HG02938 (cell line): Measurements from ENCODE around the gene DACT3.

ENCODE experiments used
- ATAC-seq: cut with Tn5 transposase; IDR thresholded peaks from one replicate; pipeline ENCODE4 v1.9.1; 2021; ENCODE audit warnings: mild to moderate bottlenecking, moderate library complexity; ENCODE audit not compliant: unreplicated experiment

The DACT3 gene

DNA sequence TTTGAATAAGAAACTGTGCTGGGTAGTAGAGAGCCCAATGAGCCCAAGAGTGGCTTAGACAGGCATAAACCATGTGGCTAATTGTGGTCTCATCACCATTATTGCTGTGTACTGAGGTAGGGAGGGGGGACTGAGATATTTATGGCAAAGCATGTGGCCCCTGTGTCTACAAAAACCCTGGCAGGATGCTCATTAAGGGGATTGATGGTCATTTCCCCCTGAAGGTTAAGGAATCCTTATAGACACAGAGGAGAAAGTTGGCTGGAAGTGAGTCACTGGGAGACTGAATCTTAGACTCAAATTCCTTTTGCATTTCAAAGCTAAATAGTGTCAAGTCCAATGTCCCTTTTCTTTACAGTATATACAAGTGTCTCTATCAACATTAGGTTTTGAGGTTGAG is 9.8 kb upstream of the DACT3 start:
- no peak for ATAC-seq

DNA sequence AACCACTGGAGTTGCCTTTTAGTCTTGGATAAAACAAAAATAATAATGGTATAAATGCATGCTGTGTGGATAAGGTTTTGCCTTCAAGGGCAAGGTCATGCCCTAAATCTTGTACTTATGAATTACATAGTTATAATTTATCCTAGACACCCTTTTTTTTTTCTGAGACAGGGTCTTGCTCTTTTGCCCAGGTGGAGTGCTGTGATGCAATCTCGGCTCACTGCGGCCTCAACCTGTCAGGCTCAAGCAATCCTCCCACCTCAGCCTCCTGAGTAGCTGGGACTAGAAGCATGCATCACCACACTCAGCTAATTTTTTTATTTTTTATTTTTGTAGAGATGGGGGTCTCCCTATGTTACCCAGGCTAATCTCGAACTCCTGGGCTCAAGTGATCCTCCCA is 7.7 kb upstream of the DACT3 start:
- no peak for ATAC-seq

DNA sequence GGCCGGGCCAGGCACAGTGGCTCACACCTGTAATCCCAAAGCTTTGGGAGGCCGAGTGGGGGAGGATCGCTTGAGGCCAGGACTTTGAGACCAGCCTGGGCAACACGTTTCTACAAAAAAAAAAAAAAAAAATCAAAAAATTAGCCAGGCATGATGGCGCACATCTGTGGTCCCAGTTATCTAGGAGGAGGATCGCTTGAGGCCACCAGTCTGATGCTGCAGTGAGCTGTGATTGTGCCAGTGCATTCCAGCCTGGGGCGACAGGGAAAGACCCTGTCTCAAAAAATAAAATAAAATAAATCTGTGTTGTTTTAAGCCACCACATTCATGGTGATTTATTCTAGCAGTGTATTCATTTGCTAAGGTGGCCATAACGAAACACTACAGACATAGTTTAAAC is 4.1 kb upstream of the DACT3 start:
- no peak for ATAC-seq

DNA sequence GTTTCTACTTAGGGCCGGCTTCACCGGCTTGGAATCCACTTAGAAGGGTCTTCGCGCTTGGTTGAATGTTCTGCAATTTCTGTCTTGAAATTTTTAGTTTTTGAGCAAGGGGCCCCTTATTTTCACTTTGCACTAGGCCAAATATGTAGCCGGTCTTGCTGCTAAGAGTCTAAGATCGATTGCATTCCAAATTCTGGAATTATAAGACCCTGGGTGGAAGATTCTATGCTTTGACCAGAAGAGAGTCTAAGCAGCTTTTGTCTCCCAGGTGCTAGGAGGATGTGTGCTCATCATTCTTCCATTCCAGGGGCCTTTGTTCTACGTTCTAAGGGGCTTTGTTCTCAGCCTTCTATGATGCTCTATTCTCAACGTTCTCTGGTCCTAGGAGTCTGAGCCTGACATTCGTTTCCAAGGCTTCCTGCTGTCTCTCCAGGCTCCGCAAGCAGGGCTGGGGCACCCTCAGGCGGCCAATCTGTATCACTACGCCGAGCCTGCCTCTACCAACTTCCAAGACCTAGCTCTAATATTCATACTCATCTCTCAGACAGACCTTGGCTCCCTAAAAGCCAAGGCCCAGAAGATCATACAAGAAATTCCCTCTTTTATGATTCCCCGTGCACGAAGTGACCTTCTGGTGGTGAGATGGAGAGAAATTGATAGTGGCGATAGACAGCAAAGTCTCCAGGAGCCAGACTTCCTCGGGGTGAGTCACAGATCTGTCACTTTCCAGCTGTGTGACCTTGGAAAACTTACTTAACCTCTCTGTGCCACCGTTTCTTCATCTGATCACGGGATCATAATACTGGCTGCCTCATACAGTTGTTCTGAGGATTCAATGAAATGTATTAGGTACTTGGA is 982 bp upstream of the DACT3 start:
- ATAC-seq = no peak

DNA sequence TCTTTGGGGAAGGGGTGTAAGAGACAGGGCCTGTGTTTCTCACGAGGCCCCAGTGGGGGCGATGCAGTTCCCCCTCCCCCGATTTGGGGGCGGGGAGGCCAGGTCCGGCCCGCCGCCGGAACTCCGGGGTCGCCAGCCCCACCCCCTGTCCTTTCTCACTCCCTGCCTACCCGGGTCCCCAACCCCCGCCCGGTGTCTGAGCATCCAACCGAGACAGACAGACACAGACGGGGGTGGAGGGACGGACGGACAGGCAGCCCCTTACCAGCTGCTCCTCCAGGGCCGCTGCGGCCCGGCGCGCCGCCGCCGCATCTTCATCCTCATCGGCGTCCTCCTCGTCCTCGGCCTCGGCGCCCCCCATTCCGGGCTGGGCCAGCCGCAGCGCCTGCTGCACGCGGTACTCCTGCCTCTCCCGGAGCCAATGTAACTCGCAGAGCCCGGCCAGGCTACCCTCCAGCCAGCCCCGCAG is 397 bp downstream of the DACT3 start:
- ATAC-seq = no peak

DNA sequence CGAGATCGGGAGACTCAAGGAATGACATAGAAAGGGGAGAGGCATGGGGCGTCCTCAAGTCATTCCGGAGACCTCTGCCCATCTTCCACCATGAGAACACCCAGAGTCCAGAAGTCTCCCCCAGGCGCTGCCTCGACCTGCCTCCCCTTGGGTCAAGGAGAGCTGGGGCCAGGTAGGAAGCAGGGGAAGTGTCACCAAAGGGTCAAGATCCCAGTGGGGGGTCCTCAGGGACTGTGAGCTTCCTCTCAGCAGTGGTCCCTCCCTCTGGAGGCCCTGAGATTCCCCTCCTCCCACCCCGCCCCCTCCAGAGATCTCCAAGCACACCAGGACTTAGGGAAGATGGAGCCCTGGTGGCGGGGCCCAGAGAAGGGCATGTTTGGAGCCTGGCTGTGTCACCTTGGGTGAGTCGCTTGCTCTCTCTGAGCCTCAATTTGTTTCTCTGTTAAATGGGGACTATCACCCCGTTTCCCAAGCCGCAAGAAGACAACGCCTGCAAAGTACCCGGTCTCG is 919 bp downstream of the DACT3 start:
- ATAC-seq = no peak

DNA sequence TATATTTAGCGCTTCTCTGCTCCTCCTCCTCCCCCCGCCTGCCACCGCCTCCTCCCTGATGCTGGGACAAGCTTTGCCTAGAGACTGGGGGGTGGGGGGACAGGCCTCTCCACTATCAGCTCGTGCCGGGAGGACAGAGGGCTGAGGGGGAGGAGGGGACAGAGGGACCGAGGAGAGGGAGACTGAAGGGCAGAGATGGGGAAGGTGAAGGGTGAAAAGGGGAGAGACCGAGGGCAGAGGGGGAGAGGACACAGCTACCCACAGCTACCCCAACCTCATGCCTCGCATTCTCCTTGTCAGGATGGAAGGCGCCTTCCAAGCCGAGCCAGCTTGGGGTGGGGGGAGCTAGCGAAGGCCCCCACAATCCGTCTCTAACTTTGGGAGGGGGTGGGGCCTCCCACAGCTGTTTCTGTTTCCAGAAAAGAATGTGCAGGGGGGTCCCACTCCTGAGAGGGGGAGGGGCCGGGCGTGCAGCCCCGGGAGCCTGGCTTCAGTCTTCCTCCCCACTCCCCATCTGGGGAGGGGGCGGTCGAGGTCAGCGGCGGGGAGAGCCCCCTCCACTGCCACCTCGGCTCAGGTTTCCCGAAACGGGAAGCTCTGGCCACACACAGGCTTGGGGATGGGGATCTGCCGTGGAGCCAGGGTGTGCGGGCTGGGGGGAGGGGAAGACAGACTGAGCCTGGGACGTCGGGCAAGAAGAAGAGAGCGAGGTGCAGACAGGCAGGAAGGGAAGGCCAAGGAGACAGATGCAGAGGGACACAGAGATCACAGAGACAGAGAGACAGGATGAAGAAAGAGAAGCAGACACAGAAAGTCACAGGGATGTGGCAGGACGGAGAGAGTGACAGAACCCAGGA is 1.6 kb downstream of the DACT3 start:
- no peak for ATAC-seq

DNA sequence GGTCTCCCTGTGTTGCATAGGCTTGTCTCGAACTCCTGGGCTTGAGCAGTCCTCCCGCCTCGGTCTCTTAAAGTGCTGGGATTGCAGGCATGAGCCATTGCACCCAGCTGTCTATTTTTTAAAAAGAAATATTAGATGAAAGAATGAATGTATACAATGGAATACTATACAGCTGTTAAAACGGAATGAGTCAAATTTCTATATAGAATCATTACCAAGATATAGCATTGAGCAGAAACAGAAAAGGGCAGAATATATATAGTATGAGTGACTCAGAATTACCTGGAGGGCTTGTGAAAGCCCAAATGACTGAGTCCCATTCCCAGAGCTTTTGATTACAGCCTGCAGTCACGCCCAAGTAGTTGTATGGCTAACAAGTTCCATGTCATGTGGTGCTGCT is 4.4 kb downstream of the DACT3 start:
- ATAC-seq = no peak

DNA sequence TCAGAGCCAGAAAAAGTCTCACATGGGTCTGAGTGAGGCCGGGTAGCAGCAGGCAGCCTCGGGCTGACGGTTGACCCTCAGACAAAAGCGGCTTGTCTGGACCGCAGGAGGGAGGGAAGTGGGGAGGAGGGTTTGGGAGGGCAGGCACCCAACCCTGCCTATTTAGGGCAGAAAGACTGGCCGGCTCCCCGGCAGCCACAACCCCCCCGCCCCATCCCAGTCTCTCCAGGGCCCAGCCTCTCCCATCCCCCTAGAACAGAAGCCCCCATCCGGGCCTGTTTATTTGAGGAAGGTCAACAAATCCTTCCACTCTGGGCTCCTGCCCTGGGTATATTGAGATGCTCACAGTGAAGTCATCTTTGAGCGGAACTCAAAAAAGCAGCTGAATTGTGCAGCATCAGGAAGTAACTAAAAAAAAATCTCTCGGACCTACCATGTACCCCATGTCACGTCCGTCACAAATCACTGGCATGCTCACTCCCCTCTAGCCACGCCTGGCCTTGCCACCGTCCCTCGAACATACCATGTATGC is 6.3 kb downstream of the DACT3 start:
- ATAC-seq = no peak

DNA sequence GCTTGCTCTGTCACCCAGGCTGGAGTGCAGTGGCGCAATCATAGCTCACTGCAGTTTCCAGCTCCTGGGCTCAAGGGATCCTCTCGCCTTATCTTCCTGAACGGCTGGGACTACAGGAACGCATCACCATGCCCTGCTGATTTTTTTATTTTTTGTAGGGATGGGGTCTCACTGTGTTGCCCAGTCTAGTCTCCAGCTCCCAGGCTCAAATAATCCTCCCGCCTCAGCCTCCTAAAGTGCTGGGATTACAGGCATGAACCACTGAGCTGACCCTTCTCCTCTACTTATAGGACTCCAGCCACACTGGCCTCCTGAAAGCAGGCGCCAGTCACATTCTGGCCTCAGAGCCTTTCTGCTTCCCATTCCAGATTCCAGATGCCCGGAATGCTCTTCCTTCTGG is 10.5 kb downstream of the DACT3 start:
- no peak for ATAC-seq

DNA sequence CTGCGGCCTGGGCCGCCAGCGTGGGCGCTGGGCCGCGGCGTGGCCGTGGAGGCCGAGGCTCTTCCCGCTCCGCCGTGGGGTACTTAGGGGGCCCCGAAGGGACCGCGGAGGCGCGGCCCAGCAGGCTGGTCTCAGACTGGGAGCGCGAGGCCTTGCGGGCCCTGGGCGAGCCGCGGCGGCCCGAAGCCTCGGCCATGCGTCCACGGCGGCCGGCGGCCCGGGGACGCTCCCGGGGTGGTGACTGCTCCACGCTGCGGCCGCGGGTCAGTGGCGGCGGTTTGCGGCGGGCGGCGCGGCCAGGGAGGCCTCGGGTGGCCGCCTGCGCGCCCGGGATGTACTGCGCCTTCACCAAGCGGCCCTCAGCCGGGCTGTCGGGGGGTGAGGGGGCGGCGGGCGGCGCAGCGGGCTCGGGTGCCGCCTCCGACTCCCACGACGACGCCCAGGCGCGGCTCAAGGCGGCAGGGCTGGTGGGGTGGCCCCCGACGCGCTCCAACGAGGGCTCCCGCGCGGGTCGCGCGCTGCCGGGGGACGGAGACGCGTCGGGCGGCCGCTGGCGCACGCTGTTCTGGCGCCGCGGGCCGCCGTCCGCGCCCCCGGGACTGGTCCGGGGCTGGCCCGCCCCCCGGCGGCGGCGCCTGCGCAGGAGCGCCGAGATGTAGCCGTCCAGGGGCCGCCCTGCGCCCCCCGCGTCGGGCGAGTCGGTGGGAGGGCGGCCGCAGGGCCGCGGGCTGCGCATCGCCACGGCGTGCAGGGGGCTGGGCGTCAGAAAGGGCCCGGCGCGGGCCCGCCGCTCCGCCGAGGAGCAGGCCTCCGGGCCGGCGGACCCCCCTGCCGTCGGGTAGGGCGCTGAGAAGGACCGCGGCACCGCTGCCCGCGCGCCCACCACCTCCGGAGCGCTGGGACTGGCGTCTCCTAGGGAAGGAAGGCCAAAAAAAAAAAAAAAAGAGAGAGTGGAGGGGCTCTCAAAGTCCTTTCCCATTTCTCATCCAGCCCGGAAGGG is 11.7 kb downstream of the DACT3 start:
- ATAC-seq = no peak

DNA sequence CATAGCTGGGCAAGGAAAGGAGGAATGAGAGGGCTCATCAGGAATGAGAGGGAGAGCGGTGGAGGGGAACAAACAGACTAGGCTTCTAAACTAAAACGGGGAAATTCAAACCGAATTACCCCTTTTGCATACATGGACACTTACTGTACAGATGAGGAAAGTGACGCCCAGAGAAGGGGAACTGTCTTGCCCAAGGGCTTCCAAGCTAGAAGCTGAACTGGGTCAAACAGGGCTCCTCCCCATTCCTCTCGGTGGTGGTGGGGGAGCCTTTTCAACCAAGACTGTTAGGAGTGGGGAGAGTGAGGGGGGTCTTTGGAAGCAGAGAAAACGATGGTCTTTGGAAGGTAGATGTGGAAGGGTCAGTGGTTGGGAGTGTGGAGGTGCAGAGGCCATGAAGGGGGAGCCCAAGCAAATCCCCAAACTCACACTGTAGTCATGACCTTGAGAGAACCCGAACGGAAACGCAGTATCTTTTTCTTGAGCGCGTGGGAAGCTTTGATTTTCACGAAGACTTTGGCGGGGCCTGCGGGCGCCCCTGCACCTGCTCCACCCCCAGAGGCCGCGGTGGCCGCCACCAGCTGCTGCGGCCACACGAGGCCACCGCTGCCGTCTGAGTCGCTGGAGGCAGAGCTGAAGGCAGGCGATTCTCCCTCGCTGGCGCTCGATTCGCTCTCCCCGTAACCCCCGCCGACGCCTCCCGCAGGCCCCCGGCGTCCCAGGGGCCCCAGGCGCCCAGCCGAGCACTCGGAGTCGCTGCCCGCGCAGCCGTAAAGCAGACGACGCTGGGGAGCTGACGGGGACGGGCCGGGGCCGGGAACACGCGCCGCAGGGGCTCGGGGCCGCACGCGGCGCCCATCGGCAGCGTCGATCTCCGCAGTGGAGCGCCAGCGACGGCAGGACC is 12.7 kb downstream of the DACT3 start:
- no peak for ATAC-seq

DNA sequence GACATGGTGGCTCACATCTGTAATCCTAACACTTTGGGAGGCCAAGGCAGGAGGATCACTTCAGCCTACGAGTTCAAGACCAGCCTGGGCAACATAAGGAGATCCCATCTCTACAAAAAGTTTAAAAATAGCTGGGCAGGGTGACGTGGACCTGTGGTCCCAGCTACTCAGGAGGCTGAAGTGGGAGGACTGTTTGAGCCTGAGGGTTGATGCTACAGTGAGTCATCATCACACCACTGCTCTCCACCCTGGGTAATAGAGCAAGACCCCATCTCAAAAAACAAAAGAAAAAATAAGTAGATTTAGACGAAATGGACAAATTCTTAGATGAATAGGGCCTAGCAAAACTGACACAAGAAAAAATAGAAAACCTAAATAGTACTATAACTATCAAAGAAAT is 14.6 kb downstream of the DACT3 start:
- ATAC-seq = no peak

DNA sequence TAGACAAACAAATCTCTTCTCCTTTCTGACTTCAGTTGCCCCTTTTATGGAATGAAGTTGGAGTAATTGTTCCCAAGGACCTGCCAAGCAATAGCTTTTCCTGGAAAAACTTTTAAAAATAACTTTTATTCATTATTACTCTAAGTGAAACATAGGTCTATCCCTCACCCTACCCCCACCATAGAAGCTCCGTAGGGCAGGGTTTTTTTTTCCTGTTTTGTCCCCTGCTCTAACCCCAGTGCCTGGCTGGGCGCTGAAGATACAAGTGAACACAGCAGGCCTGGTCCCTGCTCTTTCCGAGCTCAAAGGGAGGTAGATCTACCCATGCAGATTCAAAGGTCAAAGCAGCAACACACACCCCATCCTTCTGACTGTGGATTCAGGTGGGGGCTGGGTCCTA is 16.3 kb downstream of the DACT3 start:
- ATAC-seq = no peak

DNA sequence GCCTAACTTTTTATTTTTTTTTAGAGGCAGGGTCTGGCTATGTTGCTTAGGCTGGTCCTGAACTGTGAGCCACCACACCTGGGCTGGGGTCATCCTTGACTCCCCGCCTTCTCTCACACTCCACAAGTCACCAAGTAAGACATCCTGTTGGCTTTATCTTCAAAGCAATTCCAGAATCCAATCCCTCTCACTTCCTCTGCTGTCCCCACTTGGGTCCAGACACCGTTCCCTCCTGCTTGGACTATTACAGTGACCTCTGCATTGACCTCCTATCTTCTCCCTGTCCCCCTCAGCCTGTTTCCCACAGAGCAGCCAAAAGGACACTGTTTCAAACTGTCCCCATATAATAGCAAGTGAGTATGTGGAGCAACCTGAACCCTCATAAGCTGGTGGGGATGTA is 20.3 kb downstream of the DACT3 start:
- no peak for ATAC-seq

DNA sequence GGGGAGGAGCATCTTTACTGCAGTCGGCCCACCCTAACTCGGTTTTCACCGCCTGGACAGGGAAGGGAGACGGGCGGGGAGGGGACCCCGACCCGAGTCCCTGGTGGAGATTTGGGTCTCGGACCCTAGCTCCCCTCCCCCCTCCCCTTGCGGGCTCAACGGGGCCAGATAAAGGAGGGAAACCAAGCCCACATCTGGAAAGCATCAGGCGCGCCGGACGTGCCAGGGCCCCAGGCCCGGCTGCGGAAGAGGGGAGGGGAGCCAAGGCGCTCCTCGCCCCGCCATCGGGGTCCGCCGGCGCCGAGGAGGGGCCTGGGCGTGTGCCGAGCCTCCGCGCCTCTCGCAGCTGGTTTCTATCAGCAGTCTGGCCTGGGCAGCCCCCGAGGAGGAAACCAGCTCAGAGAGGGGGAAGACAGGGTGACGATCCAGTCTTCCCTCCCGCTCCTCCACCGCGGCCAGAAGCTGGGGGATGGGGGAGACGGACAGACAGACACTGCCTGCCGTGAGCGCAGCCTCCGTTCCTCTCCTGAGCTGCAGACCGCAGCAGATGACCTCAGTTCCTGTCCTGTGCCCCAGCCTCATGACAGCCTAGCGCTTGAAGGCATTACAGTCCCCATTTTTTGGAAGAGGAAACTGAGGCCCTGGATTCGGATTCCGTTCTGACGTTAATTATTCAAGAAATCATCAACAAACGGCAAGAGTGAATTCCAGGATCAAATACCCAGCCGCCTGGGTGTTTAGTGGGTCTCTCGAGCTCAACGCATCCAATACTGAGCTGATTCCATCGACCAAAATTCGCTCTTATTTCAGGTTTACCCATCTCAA is 21.4 kb downstream of the DACT3 start:
- no peak for ATAC-seq

DNA sequence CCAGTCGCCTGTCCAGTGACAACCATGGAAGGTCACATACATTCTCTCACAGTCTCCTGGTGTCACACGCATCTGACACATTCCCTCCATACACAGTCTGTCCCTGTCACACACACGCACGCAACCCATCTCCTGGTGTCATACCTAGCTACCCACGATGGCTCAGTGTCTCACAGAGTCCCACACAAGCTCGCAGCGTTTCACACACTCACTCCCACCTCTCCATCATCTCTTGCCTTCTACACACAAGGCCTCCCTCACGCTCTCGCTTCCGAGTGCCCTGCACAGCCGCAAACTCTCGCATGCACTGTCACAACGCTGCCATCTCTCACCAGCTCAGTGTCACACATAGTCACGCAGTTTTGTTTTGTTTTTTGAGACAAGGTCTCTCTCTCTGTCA is 23.8 kb downstream of the DACT3 start:
- no peak for ATAC-seq

DNA sequence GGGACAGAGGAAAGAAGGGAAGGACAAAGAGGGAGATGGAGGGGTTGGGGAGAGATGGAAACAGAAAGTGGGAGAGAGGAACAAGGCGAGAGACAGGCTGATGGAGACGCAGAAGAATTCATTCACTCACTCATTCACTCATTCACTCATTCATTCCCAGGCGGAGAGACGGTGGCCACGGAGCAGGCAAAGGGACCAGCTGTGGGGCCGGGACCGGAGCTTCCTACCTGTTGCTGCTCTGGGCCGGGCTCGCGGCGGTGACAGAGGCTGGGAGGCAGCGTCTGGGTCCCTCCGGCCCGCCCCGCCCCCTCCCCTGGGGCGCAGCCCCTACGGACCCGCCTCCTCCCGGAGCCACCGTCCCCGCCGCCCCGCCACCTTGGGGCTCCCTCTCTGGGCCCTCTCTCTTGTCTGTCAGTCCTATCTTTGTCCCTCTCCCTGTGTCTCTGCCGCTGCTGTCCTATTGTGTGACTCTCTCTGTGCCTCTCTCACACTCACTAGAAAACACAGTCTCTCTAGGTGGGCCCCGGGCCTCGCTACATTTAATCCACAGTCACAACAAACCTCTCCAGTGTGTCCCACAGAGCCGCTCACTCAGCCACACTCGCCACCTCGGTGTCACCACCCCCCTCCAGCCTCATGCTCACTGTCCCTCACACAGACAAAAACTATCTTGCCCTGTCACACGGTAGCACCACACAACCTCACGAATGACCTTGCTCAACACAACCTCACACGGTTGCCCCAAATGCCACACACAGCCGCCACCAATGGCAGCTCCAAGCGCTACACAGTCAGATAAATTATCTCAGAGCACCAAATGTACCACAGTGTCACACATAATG is 24.8 kb downstream of the DACT3 start, which contains the start of gene GNG8:
Gene GNG8, minus strand, starts transcription at position 283 of the 842 bp plus-strand sequence. CDS start 1,520 bp downstream, outside the sequence.
- ATAC-seq = no peak
